ENCODE results near the gene SMIM41. TPM values are rescaled to one million over a fixed set of nuclear protein-coding genes. Genes with fewer than 3 reads are reported as not detected.

SMIM41 gene
- total and polyA plus RNA-seq, 10 of the 15 experiments (the other 5 are each of a cell fraction or from before 2014, with no cell fraction given) = not detected

DNA sequence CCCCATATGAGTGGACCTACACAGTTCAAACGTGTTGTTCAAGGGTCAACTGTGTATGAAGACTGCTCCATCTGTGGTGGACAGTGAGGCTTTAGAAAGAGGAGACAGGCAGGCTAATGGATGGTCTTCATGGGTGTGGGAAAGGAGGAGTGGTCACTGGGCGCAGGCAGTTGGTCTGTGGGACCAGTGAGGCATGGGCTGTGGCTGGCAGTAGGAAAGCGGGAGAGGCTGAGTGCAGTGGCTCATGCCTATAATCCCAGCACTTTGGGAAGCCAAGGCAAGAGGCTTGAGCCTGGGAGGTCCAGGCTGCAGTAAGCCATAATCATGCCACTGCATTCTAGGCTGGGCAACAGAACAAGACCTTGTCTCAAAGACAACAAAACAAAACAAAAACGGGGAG is 30.2 kb upstream of the SMIM41 start:
- H2AFZ ChIP-seq (ENCODE audit: control insufficient read depth, low read depth, low read length) = no peak overlapping the region
- H3K27ac ChIP-seq (ENCODE audit: control insufficient read depth, insufficient read depth) = no peak overlapping the region
- no peaks in the 10 kb centered on the region for H3K9me3 ChIP-seq (replicated peaks; ENCODE audit: control insufficient read depth, insufficient read depth, low read length)
- POLR2A ChIA-PET = interaction anchor here (0.6 kb wide), 1 partner anchor 23 kb away, joined by 3 read pairs; no protein-coding TSS in a partner anchor
- no peak overlapping the region for H3K4me2 ChIP-seq (ENCODE audit: control insufficient read depth, insufficient read depth)
- H3K4me1 ChIP-seq (ENCODE audit: control insufficient read depth, insufficient read depth, low read length) = peaks cover 23% of the 10 kb centered on the region
- RAD21 ChIA-PET (ENCODE audit: unreplicated experiment) = no interaction called here
- DNase-seq (ENCODE audit: low read depth, low spot score) = no peak
- no peaks in the 10 kb centered on the region for H4K20me1 ChIP-seq (ENCODE audit: control insufficient read depth, insufficient read depth)
- FAIRE-seq = no peak
- no peaks in the 10 kb centered on the region for H3K27me3 ChIP-seq (replicated peaks in 1 of 2; ENCODE audit: control insufficient read depth in 2 of 2, insufficient read depth in 2 of 2, low read length in 1 of 2)
- no peak for TF ChIP-seq MAX (IDR thresholded peaks at IDR 0.05; ENCODE audit: low read depth, low read length)
- TF ChIP-seq HCFC1 (IDR thresholded peaks at IDR 0.05; ENCODE audit: low read length) = no peak
- no peak for TF ChIP-seq RFX5 (IDR thresholded peaks at IDR 0.05; ENCODE audit: low read depth, low read length)
- TF ChIP-seq TBL1XR1 (IDR thresholded peaks at IDR 0.05; ENCODE audit: low read depth, low read length) = no peak
- TF ChIP-seq, protein P1, sequence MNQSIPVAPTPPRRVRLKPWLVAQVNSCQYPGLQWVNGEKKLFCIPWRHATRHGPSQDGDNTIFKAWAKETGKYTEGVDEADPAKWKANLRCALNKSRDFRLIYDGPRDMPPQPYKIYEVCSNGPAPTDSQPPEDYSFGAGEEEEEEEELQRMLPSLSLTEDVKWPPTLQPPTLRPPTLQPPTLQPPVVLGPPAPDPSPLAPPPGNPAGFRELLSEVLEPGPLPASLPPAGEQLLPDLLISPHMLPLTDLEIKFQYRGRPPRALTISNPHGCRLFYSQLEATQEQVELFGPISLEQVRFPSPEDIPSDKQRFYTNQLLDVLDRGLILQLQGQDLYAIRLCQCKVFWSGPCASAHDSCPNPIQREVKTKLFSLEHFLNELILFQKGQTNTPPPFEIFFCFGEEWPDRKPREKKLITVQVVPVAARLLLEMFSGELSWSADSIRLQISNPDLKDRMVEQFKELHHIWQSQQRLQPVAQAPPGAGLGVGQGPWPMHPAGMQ (IDR thresholded peaks at IDR 0.05; ENCODE audit: borderline replicate concordance) = no peak
- TF ChIP-seq, protein P2, sequence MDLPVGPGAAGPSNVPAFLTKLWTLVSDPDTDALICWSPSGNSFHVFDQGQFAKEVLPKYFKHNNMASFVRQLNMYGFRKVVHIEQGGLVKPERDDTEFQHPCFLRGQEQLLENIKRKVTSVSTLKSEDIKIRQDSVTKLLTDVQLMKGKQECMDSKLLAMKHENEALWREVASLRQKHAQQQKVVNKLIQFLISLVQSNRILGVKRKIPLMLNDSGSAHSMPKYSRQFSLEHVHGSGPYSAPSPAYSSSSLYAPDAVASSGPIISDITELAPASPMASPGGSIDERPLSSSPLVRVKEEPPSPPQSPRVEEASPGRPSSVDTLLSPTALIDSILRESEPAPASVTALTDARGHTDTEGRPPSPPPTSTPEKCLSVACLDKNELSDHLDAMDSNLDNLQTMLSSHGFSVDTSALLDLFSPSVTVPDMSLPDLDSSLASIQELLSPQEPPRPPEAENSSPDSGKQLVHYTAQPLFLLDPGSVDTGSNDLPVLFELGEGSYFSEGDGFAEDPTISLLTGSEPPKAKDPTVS (IDR thresholded peaks at IDR 0.05; ENCODE audit: low read depth, low read length) = no peak
- no peak for TF ChIP-seq ZSCAN29 (IDR thresholded peaks at IDR 0.05)
- TF ChIP-seq ZNF24 (IDR thresholded peaks at IDR 0.05) = no peak
- TF ChIP-seq MEF2A (IDR thresholded peaks at IDR 0.05; ENCODE audit: insufficient read depth, low read depth, low read length) = no peak
- no peak for TF ChIP-seq CHD2 (IDR thresholded peaks at IDR 0.05; ENCODE audit: borderline replicate concordance, low read depth, low read length)
- no peak for TF ChIP-seq RAD51 (IDR thresholded peaks at IDR 0.05)
- TF ChIP-seq RUNX3 (IDR thresholded peaks at IDR 0.05; ENCODE audit: low read length) = no peak
- TF ChIP-seq, protein P3, sequence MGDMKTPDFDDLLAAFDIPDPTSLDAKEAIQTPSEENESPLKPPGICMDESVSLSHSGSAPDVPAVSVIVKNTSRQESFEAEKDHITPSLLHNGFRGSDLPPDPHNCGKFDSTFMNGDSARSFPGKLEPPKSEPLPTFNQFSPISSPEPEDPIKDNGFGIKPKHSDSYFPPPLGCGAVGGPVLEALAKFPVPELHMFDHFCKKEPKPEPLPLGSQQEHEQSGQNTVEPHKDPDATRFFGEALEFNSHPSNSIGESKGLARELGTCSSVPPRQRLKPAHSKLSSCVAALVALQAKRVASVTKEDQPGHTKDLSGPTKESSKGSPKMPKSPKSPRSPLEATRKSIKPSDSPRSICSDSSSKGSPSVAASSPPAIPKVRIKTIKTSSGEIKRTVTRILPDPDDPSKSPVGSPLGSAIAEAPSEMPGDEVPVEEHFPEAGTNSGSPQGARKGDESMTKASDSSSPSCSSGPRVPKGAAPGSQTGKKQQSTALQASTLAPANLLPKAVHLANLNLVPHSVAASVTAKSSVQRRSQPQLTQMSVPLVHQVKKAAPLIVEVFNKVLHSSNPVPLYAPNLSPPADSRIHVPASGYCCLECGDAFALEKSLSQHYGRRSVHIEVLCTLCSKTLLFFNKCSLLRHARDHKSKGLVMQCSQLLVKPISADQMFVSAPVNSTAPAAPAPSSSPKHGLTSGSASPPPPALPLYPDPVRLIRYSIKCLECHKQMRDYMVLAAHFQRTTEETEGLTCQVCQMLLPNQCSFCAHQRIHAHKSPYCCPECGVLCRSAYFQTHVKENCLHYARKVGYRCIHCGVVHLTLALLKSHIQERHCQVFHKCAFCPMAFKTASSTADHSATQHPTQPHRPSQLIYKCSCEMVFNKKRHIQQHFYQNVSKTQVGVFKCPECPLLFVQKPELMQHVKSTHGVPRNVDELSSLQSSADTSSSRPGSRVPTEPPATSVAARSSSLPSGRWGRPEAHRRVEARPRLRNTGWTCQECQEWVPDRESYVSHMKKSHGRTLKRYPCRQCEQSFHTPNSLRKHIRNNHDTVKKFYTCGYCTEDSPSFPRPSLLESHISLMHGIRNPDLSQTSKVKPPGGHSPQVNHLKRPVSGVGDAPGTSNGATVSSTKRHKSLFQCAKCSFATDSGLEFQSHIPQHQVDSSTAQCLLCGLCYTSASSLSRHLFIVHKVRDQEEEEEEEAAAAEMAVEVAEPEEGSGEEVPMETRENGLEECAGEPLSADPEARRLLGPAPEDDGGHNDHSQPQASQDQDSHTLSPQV (IDR thresholded peaks at IDR 0.05) = no peak
- no peak for TF ChIP-seq NR2F1 (conservative IDR thresholded peaks at IDR 0.05)
- SMC1A ChIA-PET (ENCODE audit: uncharacterized antibody, unreplicated experiment) = no interaction called here
- in situ Hi-C loops (cut with MboI) = no loop called here
- H3K4me3 ChIP-seq = no peak overlapping the region
- no TSS peak for BruUV-seq (replicated peaks)
- H3K79me2 ChIP-seq (ENCODE audit: control insufficient read depth, insufficient read depth, low read length) = no peaks in the 10 kb centered on the region
- CTCF ChIA-PET = interaction anchor here (1.0 to 6.8 kb wide), 2 partner anchors 9 to 23 kb away, joined by 3 to 61 read pairs; no protein-coding TSS in a partner anchor
- no peak for ATAC-seq
- no peak overlapping the region for H3K9ac ChIP-seq (ENCODE audit: control insufficient read depth, insufficient read depth, low read length)
- intact Hi-C loops (cut with micrococcal nuclease; ENCODE audit: unreplicated experiment) = no loop called here
- 49% methylated on average over 4 of the region's 4 CpGs for WGBS (ENCODE audit: insufficient coverage, insufficient replicate concordance, low lambda C conversion rate, missing lambda C conversion rate)
- H3K36me3 ChIP-seq (ENCODE audit: control insufficient read depth in 2 of 2, insufficient read depth in 2 of 2, low read length in 1 of 2) = no peaks in the 10 kb centered on the region
